Measurements from ENCODE around the gene NEU2. TPM values are rescaled to one million over a fixed set of nuclear protein-coding genes. Genes with fewer than 3 reads are reported as not detected.

Gene NEU2
- total RNA-seq, 1 experiment from 2014 or later: not detected

DNA sequence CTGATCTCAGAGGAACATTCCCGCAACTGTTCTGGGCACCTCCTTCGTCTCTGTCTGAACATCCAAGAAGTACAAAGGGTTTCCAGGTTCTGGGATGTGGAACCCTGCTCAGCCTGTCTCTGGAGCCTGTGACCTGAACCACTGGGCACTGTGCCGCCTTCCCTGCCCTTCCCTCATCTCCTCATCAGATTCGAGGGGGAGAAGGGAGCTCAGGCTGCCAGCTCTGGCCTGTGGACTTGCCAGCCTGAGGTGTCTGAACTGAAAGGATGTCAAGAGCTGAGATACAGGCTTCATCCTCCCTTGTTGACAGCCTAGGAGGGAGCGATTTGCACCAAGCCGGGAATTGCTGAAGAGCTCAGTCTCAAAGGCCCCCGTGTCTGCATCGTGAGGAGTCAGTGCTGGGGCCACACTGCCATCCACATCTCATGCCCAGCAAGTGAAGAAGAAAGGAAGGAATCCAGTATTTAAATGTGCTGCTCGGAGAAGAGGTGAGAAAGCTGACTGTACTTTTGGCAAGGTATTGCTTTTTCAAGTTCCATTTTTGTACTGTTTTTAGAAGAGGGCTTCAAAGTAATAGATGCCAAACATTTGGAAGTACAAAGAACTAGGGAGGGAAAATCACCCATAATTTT lies 12.6 kb downstream of the NEU2 start:
- no peak for DNase-seq (ENCODE audit: low spot score)
- TF ChIP-seq, protein P1, sequence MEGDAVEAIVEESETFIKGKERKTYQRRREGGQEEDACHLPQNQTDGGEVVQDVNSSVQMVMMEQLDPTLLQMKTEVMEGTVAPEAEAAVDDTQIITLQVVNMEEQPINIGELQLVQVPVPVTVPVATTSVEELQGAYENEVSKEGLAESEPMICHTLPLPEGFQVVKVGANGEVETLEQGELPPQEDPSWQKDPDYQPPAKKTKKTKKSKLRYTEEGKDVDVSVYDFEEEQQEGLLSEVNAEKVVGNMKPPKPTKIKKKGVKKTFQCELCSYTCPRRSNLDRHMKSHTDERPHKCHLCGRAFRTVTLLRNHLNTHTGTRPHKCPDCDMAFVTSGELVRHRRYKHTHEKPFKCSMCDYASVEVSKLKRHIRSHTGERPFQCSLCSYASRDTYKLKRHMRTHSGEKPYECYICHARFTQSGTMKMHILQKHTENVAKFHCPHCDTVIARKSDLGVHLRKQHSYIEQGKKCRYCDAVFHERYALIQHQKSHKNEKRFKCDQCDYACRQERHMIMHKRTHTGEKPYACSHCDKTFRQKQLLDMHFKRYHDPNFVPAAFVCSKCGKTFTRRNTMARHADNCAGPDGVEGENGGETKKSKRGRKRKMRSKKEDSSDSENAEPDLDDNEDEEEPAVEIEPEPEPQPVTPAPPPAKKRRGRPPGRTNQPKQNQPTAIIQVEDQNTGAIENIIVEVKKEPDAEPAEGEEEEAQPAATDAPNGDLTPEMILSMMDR (conservative IDR thresholded peaks at IDR 0.05; ENCODE audit: low read depth, low read length): no peak
- TF ChIP-seq EZH2 (IDR thresholded peaks at IDR 0.05; ENCODE audit: borderline replicate concordance, low read depth, low read length, poor library complexity, severe bottlenecking): no peak
- intact Hi-C loops (cut with micrococcal nuclease; ENCODE audit: unreplicated experiment): no loop called here
- Histone ChIP-seq H3K27ac (ENCODE audit: low read depth, low read length, poor library complexity, severe bottlenecking) (no peak overlapping the region), H3K4me3 (ENCODE audit: low read depth, low read length, poor library complexity, severe bottlenecking) (no peak overlapping the region), H3K4me1 (ENCODE audit: insufficient read depth, low read length, poor library complexity, severe bottlenecking) (no peaks in the 10 kb centered on the region), H3K36me3 (ENCODE audit: insufficient read depth, low read length, poor library complexity, severe bottlenecking) (no peaks in the 10 kb centered on the region), H3K9me3 (ENCODE audit: low read depth, low read length, poor library complexity, severe bottlenecking) (no peaks in the 10 kb centered on the region), H3K27me3 (replicated peaks; ENCODE audit: insufficient read depth, low read depth, low read length, poor library complexity) (no peaks in the 10 kb centered on the region)
- ChIA-PET POLR2A (ENCODE audit: low non-redundant PET) (no interaction called here), CTCF (no interaction called here)
- BruUV-seq (replicated peaks): no TSS peak

DNA sequence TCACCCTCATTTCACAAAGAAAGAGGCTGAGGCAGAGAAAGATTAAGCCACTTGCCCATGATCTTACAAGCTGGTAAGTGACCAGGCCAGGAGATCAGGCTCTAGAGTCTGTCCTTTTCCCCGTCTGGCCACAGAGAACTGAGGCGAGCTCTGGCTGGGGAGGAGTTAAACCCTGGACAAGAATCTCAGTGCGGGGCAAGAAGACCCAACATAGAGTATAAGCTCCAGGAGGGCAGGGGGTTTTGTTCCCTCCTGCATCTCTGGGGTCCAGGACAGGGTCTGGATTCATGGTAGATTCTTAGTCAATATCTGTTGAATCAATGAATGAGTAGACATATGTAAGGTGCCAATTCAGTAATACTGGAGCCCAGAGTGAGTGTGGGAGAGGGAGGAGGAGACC lies 14.7 kb downstream of the NEU2 start:
- DNase-seq (ENCODE audit: low spot score): no peak
- Histone ChIP-seq H3K4me3 (ENCODE audit: low read depth, low read length, poor library complexity, severe bottlenecking) (no peak overlapping the region), H3K4me1 (ENCODE audit: insufficient read depth, low read length, poor library complexity, severe bottlenecking) (no peaks in the 10 kb centered on the region), H3K27me3 (replicated peaks; ENCODE audit: insufficient read depth, low read depth, low read length, poor library complexity) (no peaks in the 10 kb centered on the region), H3K9me3 (ENCODE audit: low read depth, low read length, poor library complexity, severe bottlenecking) (no peaks in the 10 kb centered on the region), H3K27ac (ENCODE audit: low read depth, low read length, poor library complexity, severe bottlenecking) (no peak overlapping the region), H3K36me3 (ENCODE audit: insufficient read depth, low read length, poor library complexity, severe bottlenecking) (no peaks in the 10 kb centered on the region)
- ChIA-PET CTCF (no interaction called here), POLR2A (ENCODE audit: low non-redundant PET) (no interaction called here)
- intact Hi-C loops (cut with micrococcal nuclease; ENCODE audit: unreplicated experiment): no loop called here
- TF ChIP-seq, protein P1 (conservative IDR thresholded peaks at IDR 0.05; ENCODE audit: low read depth, low read length): no peak
- no peak for TF ChIP-seq EZH2 (IDR thresholded peaks at IDR 0.05; ENCODE audit: borderline replicate concordance, low read depth, low read length, poor library complexity, severe bottlenecking)
- BruUV-seq (replicated peaks): no TSS peak

DNA sequence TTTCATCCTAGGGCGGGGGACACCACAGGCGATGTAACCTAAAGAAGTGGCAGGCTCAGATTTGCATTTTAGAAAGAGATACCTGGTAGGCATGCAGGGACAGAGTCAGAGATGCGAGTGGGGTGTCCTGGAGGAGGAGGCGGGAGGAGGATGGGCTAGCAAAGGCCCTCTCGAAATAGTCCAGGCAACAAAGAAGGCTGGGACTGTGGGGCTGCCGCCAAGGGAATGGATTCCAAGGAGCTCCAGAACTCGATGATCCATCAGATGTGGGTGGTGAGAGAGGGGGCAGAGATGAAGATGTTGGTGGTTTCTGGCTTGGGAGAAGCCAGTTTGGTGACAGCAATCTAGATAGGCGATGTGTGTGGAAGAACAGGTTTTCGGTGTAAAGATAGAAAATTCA lies 15.2 kb downstream of the NEU2 start:
- Histone ChIP-seq H3K4me1 (ENCODE audit: insufficient read depth, low read length, poor library complexity, severe bottlenecking) (no peaks in the 10 kb centered on the region), H3K9me3 (ENCODE audit: low read depth, low read length, poor library complexity, severe bottlenecking) (no peaks in the 10 kb centered on the region), H3K36me3 (ENCODE audit: insufficient read depth, low read length, poor library complexity, severe bottlenecking) (no peaks in the 10 kb centered on the region), H3K4me3 (ENCODE audit: low read depth, low read length, poor library complexity, severe bottlenecking) (no peak overlapping the region), H3K27me3 (replicated peaks; ENCODE audit: insufficient read depth, low read depth, low read length, poor library complexity) (no peaks in the 10 kb centered on the region), H3K27ac (ENCODE audit: low read depth, low read length, poor library complexity, severe bottlenecking) (no peak overlapping the region)
- DNase-seq (ENCODE audit: low spot score): no peak
- TF ChIP-seq, protein P1 (conservative IDR thresholded peaks at IDR 0.05; ENCODE audit: low read depth, low read length): no peak
- TF ChIP-seq EZH2 (IDR thresholded peaks at IDR 0.05; ENCODE audit: borderline replicate concordance, low read depth, low read length, poor library complexity, severe bottlenecking): no peak
- ChIA-PET POLR2A (ENCODE audit: low non-redundant PET) (no interaction called here), CTCF (no interaction called here)
- intact Hi-C loops (cut with micrococcal nuclease; ENCODE audit: unreplicated experiment): no loop called here
- BruUV-seq (replicated peaks): no TSS peak
